Stimulated activated CD8-positive, alpha-beta memory T cell treated with anti-CD3 and anti-CD28 coated beads, Interleukin-7, amount 100 ng/mL, for 24 hours (primary cell): Measurements from ENCODE around the gene BRD1.

Experiments used
- DNase-seq: peaks from one replicate; pipeline ENCODE4 v3.0.0-alpha.2; 2020; ENCODE audit warnings: low read depth

BRD1 gene

GRCh38 chr22:49751966-49752597 lies 75.6 kb downstream of the BRD1 start:
- DNase-seq, result no peak

GRCh38 chr22:49751318-49751965 lies 76.2 kb downstream of the BRD1 start:
- DNase-seq, result no peak

- DNase-seq, result no peak
Measured at GRCh38 chr22:49749885-49750510, 77.7 kb downstream of the BRD1 start.

GRCh38 chr22:49749227-49749626 lies 78.4 kb downstream of the BRD1 start:
- no peak for DNase-seq

GRCh38 chr22:49748514-49748913 lies 79.2 kb downstream of the BRD1 start:
- DNase-seq, result no peak

- DNase-seq, result no peak
Measured at GRCh38 chr22:49747716-49748115, 80.0 kb downstream of the BRD1 start.

GRCh38 chr22:49747130-49747529 lies 80.5 kb downstream of the BRD1 start:
- DNase-seq, result no peak

GRCh38 chr22:49746065-49746464 lies 81.6 kb downstream of the BRD1 start:
- DNase-seq, result no peak

GRCh38 chr22:49740242-49740641 lies 87.4 kb downstream of the BRD1 start:
- DNase-seq, result no peak

GRCh38 chr22:49739138-49739537 lies 88.5 kb downstream of the BRD1 start:
- no peak for DNase-seq

GRCh38 chr22:49738566-49738965 lies 89.1 kb downstream of the BRD1 start:
- DNase-seq, result no peak

- DNase-seq, result no peak
Measured at GRCh38 chr22:49738006-49738405, 89.7 kb downstream of the BRD1 start.

GRCh38 chr22:49737101-49737551 lies 90.5 kb downstream of the BRD1 start:
- no peak for DNase-seq

- no peak for DNase-seq
Measured at GRCh38 chr22:49736538-49736937, 91.1 kb downstream of the BRD1 start.

- DNase-seq, result no peak
Measured at GRCh38 chr22:49735901-49736421, 91.7 kb downstream of the BRD1 start.

- DNase-seq, result no peak
Measured at GRCh38 chr22:49735411-49735900, 92.2 kb downstream of the BRD1 start.

GRCh38 chr22:49734882-49735281 lies 92.8 kb downstream of the BRD1 start:
- DNase-seq, result no peak

- no peak for DNase-seq
Measured at GRCh38 chr22:49734390-49734789, 93.3 kb downstream of the BRD1 start.

GRCh38 chr22:49733631-49734030 lies 94.0 kb downstream of the BRD1 start:
- DNase-seq, result no peak

- DNase-seq, result no peak
Measured at GRCh38 chr22:49730656-49731055, 97.0 kb downstream of the BRD1 start.

- DNase-seq, result no peak
Measured at GRCh38 chr22:49728570-49729271, 99.0 kb downstream of the BRD1 start.

- no peak for DNase-seq
Measured at GRCh38 chr22:49727881-49728569, 99.6 kb downstream of the BRD1 start.
